Brain microvascular endothelial cell (primary cell): ENCODE measurements around the gene ANKS3.

Source experiments
- DNase-seq: peaks from one replicate; pipeline ENCODE4 v3.0.0-alpha.2; 2020
- H3K27ac ChIP-seq: fragments of 250-450 bp; sonication (Bioruptor Pico); 2 replicates; pipeline ENCODE4 v1.5.1; 2020; ENCODE audit warnings: mild to moderate bottlenecking, moderate library complexity
- H3K27me3 ChIP-seq: fragments of 250-450 bp; sonication (Bioruptor Pico); replicated peaks from 2 replicates; pipeline ENCODE4 v1.5.1; 2020; ENCODE audit warnings: mild to moderate bottlenecking
- H3K36me3 ChIP-seq: fragments of 250-450 bp; sonication (Bioruptor Pico); replicated peaks from 2 replicates; pipeline ENCODE4 v1.5.1; 2020; ENCODE audit warnings: mild to moderate bottlenecking
- H3K4me3 ChIP-seq: 2 replicates; pipeline ENCODE4 v1.5.1; 2011; ENCODE audit warnings: low read depth, mild to moderate bottlenecking, control low read depth, low read length, moderate library complexity
- CTCF ChIP-seq: IDR thresholded peaks from 2 replicates; pipeline ENCODE4 v1.5.1; 2011; ENCODE audit warnings: low read depth, mild to moderate bottlenecking, moderate library complexity, low read length, control low read depth, inconsistent platforms; ENCODE audit errors: missing control alignments
- in situ Hi-C: cut with HindIII; loops from 2 replicates; pipeline ENCODE4 v1.10.0; 2017; ENCODE audit warnings: low sequenced_read_pairs, low pct_ligation_motif_present

ANKS3 gene

DNA sequence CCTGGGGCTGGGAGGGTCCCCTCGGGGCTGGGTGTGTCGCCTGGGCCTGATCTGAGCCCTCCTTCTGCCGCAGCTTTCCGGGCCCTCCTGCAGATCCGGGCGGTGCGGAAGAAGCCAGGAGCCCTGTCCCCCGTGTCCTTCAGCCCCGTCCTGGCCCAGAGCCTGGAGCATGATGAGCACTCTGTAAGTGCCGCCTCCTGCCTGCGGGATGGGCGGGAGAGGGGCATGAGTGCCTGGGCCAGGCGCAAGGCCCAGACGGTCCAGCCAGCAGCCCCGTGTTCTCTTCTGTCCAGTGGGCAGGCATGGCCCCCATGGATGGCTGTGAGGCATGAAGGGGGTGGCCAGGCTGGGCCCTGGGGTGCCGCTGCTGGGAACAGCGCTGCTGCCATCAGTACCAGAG lies 56.7 kb downstream of the ANKS3 start:
- no peak overlapping the region for H3K27ac ChIP-seq

DNA sequence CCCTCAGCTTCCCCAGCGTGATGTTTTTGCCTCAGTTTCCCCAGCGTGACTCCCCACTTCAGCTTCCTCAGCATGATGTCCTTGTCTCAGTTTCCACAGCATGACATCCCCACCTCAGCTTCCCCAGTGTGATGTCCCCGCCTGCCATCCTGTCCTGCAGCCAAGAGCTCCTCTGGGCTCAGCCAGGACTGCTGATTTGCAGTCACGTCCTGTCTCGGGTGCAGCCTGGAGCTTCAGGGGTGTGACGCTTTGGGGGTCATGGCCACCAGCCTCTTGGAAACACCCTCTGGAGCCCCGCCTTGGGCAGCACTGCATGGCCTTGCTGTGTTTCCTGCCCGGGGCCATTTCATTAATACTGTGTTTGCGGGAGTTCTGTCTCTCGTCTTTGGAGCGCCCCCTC lies 57.2 kb downstream of the ANKS3 start:
- no peak for TF ChIP-seq CTCF
- Histone ChIP-seq H3K36me3 (peaks cover 28% of the 10 kb centered on the region), H3K4me3 (no peak overlapping the region), H3K27me3 (no peaks in the 10 kb centered on the region), H3K27ac (no peak overlapping the region)
- in situ Hi-C loops: no loop called here
- DNase-seq: no peak

More for the DNA sequence above, 56.7 kb downstream of the ANKS3 start:
- H3K36me3 ChIP-seq: peaks cover 28% of the 10 kb centered on the region
- in situ Hi-C loops: no loop called here
- no peak for TF ChIP-seq CTCF
- no peaks in the 10 kb centered on the region for H3K27me3 ChIP-seq
- no peak overlapping the region for H3K4me3 ChIP-seq
- no peak for DNase-seq

DNA sequence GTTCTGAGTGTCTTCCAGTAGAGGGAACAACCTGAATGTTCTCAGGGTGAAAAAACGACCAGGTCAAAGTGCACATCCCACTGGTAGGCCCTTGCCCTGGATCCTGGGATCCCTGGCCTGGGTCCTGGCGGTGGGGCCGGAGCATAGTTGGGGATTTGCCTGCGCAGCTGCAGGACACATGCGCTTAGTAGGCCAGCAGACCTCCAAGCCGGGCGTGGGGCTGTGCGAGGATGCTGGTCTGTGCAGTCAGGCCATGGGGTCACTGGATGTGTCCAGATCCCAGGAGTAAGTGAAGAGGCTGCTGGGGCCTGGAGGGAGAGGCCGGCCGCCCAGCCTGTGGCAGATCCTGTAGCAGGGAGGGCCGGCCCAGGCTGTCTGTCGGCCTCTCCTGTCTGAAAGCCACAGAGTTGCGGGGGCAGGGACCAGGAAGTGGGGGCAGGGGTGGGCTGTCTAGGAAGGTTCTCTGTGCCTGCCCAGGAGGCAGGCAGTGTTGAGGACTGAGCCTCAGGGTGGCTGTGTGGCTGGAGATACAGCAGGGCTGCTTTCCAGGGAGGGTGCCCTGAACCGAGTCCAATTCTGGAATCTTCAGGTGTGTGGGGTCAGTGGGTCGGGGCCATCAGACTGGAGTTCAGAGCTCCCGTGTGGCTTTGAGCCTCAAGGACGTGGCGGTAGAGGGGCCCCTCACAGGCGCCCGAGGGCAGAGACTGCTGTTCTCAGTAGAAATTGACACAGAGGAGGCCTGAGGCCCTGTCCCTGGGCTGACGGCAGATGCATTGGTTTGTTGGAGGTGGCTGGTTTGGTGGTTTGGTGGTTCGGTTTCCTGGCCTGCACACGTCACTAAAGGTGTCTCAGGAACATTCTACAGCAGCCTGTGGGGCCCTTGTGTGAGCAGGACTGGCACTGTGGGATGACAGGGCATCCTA lies 57.9 kb downstream of the ANKS3 start:
- in situ Hi-C loops: no loop called here
- H3K36me3 ChIP-seq: peaks cover 31% of the 10 kb centered on the region
- no peak overlapping the region for H3K4me3 ChIP-seq
- TF ChIP-seq CTCF: no peak
- no peak overlapping the region for H3K27ac ChIP-seq
- no peaks in the 10 kb centered on the region for H3K27me3 ChIP-seq
- DNase-seq: no peak

GRCh38 chr16:4674926-4675530 lies 59.0 kb downstream of the ANKS3 start:
- peaks cover 39% of the 10 kb centered on the region for H3K36me3 ChIP-seq
- DNase-seq: no peak
- H3K27ac ChIP-seq: no peak overlapping the region
- TF ChIP-seq CTCF: no peak
- no peaks in the 10 kb centered on the region for H3K27me3 ChIP-seq
- H3K4me3 ChIP-seq: no peak overlapping the region
- in situ Hi-C loops: no loop called here

DNA sequence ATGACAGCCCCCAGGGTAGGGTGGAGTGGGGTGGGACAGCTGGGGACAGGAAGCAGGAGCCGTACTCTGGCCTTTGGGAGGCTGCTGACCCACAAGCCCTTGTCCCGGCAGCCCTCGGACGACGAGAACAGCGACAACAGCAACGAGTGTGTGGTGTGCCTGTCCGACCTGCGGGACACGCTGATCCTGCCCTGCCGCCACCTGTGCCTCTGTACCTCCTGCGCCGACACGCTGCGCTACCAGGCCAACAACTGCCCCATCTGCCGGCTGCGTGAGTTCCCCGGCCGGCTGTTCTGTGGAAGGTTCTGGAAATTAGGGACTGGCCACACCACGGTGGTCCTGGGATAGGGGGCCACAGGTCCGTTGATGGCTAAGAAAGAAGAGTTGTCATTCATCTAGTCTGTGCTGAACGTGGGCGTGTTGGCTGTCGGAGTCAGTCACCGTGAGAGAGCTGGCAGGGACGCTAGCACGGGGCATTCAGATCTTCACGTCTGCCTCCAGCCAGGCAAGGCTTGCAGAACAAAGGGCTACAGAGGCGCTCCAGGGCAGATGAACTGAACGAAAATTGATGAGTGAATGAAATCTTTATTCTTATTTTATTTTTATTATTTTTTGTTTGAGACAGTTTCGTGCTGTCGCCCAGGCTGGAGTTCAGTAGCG lies 60.6 kb downstream of the ANKS3 start:
- Histone ChIP-seq H3K27ac (no peak overlapping the region), H3K36me3 (peaks cover 52% of the 10 kb centered on the region)

More for the DNA sequence above, 60.6 kb downstream of the ANKS3 start:
- no peak for TF ChIP-seq CTCF
- no peak for DNase-seq
- Histone ChIP-seq H3K27me3 (no peaks in the 10 kb centered on the region), H3K4me3 (no peak overlapping the region)
- in situ Hi-C loops: no loop called here
